ENCODE measurements around the gene XKR8.

DNA sequence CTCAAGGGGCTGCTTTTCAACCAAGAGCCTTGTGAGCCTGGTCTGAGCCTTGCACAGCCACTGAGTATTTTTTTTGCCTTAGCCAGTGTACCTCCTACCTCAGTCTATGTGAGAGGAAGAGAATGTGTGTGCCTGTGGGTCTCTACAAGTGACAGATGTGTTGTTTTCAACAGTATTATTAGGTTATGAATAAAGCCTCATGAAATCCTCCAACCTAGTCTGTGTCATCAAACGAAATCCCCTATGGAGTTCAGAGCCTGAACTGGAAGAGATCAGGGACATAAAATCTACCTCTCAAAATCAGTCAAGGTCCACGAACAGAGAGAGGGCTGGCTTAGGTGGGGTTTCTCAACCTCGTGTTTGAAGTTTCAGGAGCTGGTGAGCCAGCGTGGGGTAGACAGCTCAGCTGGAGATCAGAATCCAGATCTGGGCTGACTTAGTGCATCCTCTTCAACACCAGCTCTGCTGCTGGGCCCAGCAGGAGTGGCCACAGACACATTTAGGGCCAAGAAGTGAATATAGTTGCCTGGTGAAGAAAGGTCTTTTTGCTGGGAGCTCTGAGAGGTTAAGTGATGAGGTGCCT is 8.2 kb downstream of the XKR8 start:
- TF ChIP-seq ARNT (IDR thresholded peaks at IDR 0.05) (no peak), SUZ12 (IDR thresholded peaks at IDR 0.05) (no peak), BHLHE40 (IDR thresholded peaks at IDR 0.05; ENCODE audit: borderline replicate concordance) (no peak), ELF4 (IDR thresholded peaks at IDR 0.05) (no peak), FOXK2 (IDR thresholded peaks at IDR 0.05) (no peak), FOXM1 (IDR thresholded peaks at IDR 0.05; ENCODE audit: borderline replicate concordance) (no peak), L3MBTL2 (conservative IDR thresholded peaks at IDR 0.05) (no peak), ZNF384 (IDR thresholded peaks at IDR 0.05) (no peak), FOXA1 (IDR thresholded peaks at IDR 0.05) (no peak), NFRKB (IDR thresholded peaks at IDR 0.05) (no peak), LEF1 (IDR thresholded peaks at IDR 0.05; ENCODE audit: borderline replicate concordance) (no peak), HDGF (IDR thresholded peaks at IDR 0.05; ENCODE audit: borderline replicate concordance) (no peak), SP1 (IDR thresholded peaks at IDR 0.05) (no peak)

Measured in HEK293T (cell line).